Stimulated activated CD8-positive, alpha-beta memory T cell treated with anti-CD3 and anti-CD28 coated beads, Interleukin-7, amount 100 ng/mL, for 48 hours (primary cell): ENCODE measurements around the gene CCDC30.

Experiments used
- DNase-seq, 2 donors: peaks; one replicate each; pipeline ENCODE4 v3.0.0-alpha.2; 2020; ENCODE audit warnings: low read depth in 1 of 2; ENCODE audit errors: extremely low read depth in 1 of 2

The CCDC30 gene

DNA sequence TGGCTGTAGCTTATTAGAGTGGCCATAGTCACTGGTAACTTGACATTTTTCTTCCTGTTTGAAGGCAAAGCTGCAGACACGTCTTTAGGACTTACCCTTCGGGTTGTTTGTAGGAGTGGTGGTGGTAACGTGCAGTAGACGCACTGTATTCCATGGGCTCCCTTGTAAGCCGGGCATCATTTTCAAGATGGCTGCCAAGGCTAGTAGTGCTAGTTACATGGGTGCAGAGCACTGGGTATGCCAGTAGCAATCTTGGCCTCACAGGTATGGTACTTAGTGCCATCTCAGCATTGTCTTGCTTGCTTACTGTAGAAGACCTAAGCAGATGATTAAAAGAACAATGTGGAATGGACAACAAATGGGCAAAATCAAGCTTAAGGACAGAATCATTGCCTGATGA lies 221.1 kb downstream of the CCDC30 start:
- DNase-seq, result no peak

DNA sequence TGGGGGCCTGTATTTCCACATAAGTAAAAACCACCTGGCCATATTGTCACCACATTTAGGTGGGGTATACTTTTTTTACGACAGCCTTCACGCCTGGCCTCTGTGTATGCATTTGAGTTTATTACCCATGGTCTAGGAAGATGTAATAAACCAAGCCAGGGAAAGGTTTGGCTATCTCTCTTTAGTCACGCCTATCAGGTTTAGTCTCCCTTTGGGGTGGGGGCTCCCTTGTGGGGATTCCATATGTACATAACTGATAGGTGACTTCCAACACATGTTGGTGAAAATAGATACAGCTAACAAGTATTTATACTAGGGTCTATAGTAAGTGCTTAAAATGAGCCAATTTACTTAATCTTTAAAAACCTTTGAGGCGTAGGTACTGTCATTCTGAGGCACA lies 223.3 kb downstream of the CCDC30 start:
- DNase-seq, result no peak

DNA sequence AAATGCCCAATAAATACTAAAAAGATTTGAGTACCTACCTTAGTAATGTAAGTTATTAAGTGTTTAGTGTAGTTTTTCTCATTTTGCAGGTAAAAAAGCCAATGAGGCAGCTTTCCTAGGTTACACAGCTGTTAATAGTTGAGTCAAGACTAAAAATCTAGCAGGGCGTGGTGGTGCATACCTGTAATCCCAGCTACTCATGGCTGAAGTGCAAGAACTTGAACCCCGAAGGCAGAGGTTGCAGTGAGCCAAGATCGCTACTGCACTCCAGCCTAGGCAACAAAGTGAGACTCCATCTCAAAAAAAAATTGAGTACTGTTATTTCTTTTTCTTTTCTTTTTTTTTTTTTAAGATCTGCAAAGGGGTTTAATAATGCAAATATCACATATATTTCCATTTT lies 226.8 kb downstream of the CCDC30 start:
- DNase-seq, result no peak

DNA sequence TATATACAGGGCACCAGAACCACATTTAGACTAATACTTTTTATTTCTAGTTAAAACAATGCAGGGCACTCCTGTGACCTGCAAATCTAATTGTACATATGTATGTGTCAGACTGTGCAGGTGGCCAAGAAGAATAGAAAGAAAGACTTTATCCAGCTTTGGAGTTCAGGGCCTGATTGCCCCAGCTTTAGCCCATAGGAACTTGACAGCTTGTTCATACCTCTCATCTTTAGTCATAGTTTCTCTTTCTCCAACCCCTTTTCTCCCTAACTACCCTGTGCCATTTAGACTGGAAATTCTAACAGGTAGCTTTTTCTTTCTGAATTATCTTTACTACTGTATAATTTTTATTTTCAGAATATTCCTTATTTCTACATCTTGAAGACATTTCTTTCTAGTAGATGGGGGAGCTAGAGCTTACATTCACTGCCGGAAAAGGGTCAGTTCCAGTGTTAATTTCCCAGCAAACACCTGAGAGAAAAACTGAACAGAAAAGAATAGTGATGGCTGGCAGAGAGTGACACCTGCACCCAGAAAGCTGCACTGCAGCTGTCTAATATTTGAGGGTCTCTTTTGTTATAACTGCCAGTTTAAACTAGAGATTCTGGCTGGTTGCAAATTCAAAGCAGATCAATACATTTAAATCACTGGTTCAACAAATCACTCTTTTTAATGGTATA lies 227.5 kb downstream of the CCDC30 start:
- no peak for DNase-seq

DNA sequence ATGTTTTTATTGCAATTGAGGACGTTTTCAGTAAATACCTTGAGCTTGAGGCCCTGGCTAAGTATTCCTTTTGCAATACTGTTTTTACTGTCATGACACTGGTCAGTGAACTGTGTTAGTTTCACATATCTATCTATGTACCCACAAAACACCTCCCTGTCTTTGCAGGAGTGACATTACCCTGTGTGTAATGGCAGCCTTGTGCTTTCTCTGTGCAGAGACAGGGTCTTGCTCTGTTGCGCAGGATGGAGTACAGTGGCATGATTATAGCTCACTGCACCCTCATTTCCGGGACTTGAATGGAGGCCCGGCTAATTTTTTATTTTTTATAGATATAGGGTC lies 228.0 kb downstream of the CCDC30 start:
- DNase-seq, result no peak

DNA sequence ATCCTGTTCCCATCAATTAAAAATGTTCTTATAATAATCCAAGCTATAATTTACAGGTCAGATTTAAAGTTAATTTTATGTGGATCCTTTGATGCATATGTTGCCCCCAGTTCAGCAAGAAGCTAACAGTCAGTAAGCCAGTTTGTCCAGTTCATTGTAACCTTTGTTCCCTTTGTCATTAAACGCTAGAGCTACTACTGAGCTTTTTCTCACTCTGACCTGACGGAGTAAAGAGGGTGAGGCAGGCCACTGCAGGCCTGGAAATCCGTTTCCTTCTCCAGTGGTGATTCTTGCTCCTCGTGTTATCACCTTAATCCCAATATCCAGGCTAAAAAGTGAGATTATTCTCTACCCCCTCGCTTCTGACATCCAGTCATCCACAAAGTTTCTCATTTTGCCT lies 229.4 kb downstream of the CCDC30 start:
- DNase-seq, result no peak

DNA sequence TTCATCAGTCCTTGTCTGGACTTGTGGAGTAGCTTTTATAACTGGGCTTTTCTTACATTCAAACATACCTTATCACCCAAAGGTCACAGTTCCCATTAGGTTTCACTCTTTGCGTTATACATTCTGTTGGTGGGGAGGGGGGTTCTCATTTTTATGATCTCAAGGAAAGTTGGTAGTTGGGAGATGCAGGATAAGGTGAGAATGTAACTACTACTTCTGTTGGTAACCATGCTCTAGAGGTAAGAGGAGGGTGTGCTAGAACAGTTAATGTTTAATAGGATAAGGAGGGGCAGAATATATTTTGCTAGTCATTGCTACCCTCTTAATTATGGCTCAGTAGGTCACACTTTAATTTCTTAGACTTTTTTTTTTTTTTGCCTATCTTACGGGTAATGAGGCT lies 229.8 kb downstream of the CCDC30 start:
- no peak for DNase-seq

DNA sequence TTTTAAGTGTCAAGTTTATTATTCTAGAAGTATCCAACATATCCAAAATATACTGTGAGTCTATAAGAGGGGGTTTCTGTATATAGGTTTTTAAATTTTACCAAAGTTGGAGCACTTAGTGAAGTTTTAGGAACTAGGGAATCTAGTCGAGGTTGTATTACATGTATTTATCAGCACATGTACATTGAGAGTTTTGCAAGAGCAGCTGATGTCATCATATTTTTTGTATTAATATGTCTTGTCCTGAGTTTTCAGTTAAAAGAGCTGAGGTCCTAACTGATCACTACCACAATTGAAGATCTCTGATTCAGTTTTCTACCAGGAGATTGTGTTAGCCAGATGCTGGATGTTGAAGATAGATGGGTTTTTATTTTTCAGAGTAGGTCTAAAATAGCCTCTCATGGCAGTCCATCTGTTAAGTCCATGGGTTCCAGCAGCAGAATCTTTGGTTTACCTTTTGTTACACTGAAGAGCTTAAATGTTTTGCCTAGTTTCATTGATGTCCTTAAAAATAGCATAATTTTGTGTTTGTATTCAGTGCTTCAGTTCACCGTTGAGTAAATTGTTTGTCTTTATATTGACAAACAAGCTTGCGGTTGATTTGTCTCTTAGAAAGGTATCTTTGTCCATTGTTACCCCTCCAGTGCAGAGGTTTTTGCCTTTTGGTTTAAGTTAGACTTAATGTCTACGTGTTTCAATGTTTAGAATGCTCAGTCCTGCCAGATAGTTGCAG lies 235.2 kb downstream of the CCDC30 start:
- DNase-seq, result no peak

DNA sequence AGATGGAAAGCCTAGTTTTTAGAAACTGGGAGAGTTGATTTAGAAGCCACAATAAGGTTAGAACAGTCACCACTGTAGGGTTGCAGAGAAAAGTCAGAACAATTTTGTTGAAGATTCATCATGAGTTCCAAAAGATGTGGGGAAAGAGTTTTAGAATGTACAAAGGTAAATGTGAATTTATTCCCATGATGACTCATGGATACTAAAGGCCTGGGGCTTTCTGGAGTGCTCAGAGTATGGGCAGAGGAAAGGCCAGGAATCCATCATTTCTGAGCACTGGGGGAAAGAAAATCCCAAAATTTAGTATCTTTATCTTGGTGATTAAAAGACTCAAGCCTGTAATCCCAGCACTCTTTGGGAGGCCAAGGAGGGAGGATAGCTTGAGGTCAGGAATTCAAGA lies 236.9 kb downstream of the CCDC30 start:
- DNase-seq, result no peak

DNA sequence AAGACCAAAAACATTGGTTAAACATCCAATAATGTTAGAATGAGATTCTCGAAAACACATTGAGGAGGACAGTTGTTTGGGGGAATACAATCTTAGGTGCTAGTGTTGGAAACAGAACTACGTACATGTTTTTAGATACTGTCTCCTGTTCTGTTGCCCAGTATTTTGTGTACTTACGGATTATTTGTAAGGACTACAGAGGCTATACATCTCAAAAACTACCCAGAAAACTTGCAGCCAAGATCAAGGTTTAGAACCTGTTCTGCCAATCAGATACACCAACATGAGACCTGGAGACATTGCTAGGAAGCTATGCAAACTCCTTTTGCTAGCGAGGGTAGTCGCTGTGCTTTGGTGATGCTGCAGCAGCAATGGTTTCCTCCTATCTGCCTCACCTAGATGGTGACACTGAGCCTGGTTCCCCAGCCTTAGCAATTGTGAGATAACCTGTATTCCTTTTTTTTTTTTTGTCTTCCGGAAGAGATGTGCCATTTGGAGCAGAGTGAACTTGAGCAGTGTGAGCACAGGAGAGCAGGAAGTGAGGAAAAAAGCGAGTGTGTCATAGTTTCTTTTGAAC lies 240.9 kb downstream of the CCDC30 start:
- no peak for DNase-seq
